NCI-H2029 (cell line): Measurements from ENCODE around the gene PKP2.

Experiments
- DNase-seq: peaks from one replicate; lab custom pipeline; 2025; lab: John Stamatoyannopoulos, UW

PKP2 gene

GRCh38 chr12:32754111-32754510, 142.5 kb downstream of the PKP2 start:
- no peak for DNase-seq

GRCh38 chr12:32753605-32754004, 143.0 kb downstream of the PKP2 start:
- no peak for DNase-seq

GRCh38 chr12:32743264-32743663, 153.3 kb downstream of the PKP2 start:
- DNase-seq: no peak

- DNase-seq: no peak
Observed at GRCh38 chr12:32742133-32742532, 154.4 kb downstream of the PKP2 start.
